OCI-LY7 (cell line): ENCODE results near the gene PLCL1.

Source experiments
- CTCF ChIP-seq: fragments of 200-600 bp; sonication (generic); conservative IDR thresholded peaks from 2 replicates; pipeline ENCODE4 v1.5.1; 2014; ENCODE audit warnings: mild to moderate bottlenecking, antibody characterized with exemption, low read length, moderate library complexity, mixed read lengths
- EZH2phosphoT487 ChIP-seq: fragments of 200-600 bp; sonication (generic); IDR thresholded peaks from 2 replicates; pipeline ENCODE4 v1.6.1; 2018; ENCODE audit warnings: low read depth, borderline replicate concordance, mild to moderate bottlenecking, mixed run types, antibody characterized with exemption, low read length, moderate library complexity, mixed read lengths

- TF ChIP-seq CTCF (no peak), EZH2phosphoT487 (no peak)
Measured at GRCh38 chr2:197950724-197951123, 146.3 kb downstream of the PLCL1 start.
